Measurements from ENCODE around the gene MC1R.
"Not testable (repeated sequence)": the region's sequence is repeated elsewhere in the genome, so short reads cannot be mapped to it uniquely, and the experiment has no call there.

MC1R gene

GRCh38 chr16:89873109-89873971 lies 45.3 kb upstream of the MC1R start, which contains the start of gene TCF25:
Gene TCF25 (plus strand): TSS chr16:89873592. CDS start chr16:89873668, 76 bp downstream.
- H3K4me2 ChIP-seq = peak within 1 kb of the TSS; percentile 97
- peak within 1 kb of the TSS; percentile 67 for H2AFZ ChIP-seq (ENCODE audit: low read depth)
- H3K27me3 ChIP-seq (ENCODE audit: insufficient read depth, low read depth) = no peaks in the 10 kb centered on the region
- H3K79me2 ChIP-seq (ENCODE audit: insufficient read depth, low read depth) = peaks cover 47% of the 10 kb centered on the region
- TF ChIP-seq CTCF (conservative IDR thresholded peaks at IDR 0.05; ENCODE audit: low read depth, low read length) = no peak
- H3K9ac ChIP-seq = peak within 1 kb of the TSS; percentile 87
- peaks cover 16% of the 10 kb centered on the region; the same call in 1 of the 2 replicates for H3K36me3 ChIP-seq (ENCODE audit: insufficient read depth)
- H4K20me1 ChIP-seq (ENCODE audit: insufficient read depth) = peaks cover 7% of the 10 kb centered on the region; the same call in 1 of the 2 replicates
- peaks cover 37% of the 10 kb centered on the region for H3K4me1 ChIP-seq (ENCODE audit: low read depth, poor library complexity, severe bottlenecking)
- H3K27ac ChIP-seq = peak within 1 kb of the TSS; percentile 97
- peak within 1 kb of the TSS; percentile 47 for H3K4me3 ChIP-seq (IDR thresholded peaks at IDR 0.05; ENCODE audit: insufficient read depth, low read depth, low read length)

- peaks cover 53% of the 10 kb centered on the region for H3K79me2 ChIP-seq (ENCODE audit: insufficient read depth, low read depth)
- TF ChIP-seq CTCF (conservative IDR thresholded peaks at IDR 0.05; ENCODE audit: low read depth, low read length) = no peak
- peak overlapping the region; percentile 97 for H3K27ac ChIP-seq
These were observed 44.5 kb upstream of the MC1R start for GRCh38 chr16:89873972-89874689.

GRCh38 chr16:89879123-89879522 lies 39.5 kb upstream of the MC1R start:
- not testable (repeated sequence) for H4K20me1 ChIP-seq (ENCODE audit: insufficient read depth); H3K4me2 ChIP-seq; H3K27me3 ChIP-seq (ENCODE audit: insufficient read depth, low read depth); H3K4me3 ChIP-seq (IDR thresholded peaks at IDR 0.05; ENCODE audit: insufficient read depth, low read depth, low read length); H3K27ac ChIP-seq; H2AFZ ChIP-seq (ENCODE audit: low read depth); H3K9ac ChIP-seq
- Histone ChIP-seq H3K79me2 (ENCODE audit: insufficient read depth, low read depth) (peaks cover 80% of the 10 kb centered on the region), H3K4me1 (ENCODE audit: low read depth, poor library complexity, severe bottlenecking) (peaks cover 61% of the 10 kb centered on the region), H3K36me3 (ENCODE audit: insufficient read depth) (peaks cover 22% of the 10 kb centered on the region; the same call in 1 of the 2 replicates)

More at GRCh38 chr16:89873972-89874689, 44.5 kb upstream of the MC1R start:
- Histone ChIP-seq H3K27me3 (ENCODE audit: insufficient read depth, low read depth) (no peaks in the 10 kb centered on the region), H2AFZ (ENCODE audit: low read depth) (no peak overlapping the region), H4K20me1 (ENCODE audit: insufficient read depth) (peaks cover 7% of the 10 kb centered on the region; the same call in 1 of the 2 replicates), H3K36me3 (ENCODE audit: insufficient read depth) (peaks cover 16% of the 10 kb centered on the region; the same call in 1 of the 2 replicates), H3K4me2 (peak overlapping the region; percentile 74), H3K9ac (peak overlapping the region; percentile 87; the same call in 1 of the 2 replicates), H3K4me1 (ENCODE audit: low read depth, poor library complexity, severe bottlenecking) (peaks cover 45% of the 10 kb centered on the region), H3K4me3 (IDR thresholded peaks at IDR 0.05; ENCODE audit: insufficient read depth, low read depth, low read length) (no peak overlapping the region)

- Histone ChIP-seq H3K4me3 (IDR thresholded peaks at IDR 0.05; ENCODE audit: insufficient read depth, low read depth, low read length) (no peak overlapping the region), H3K27ac (peak overlapping the region; percentile 71), H4K20me1 (ENCODE audit: insufficient read depth) (no peaks in the 10 kb centered on the region), H2AFZ (ENCODE audit: low read depth) (no peak overlapping the region), H3K4me2 (peak overlapping the region; percentile 90), H3K79me2 (ENCODE audit: insufficient read depth, low read depth) (peaks cover 66% of the 10 kb centered on the region), H3K27me3 (ENCODE audit: insufficient read depth, low read depth) (no peaks in the 10 kb centered on the region), H3K4me1 (ENCODE audit: low read depth, poor library complexity, severe bottlenecking) (peaks cover 50% of the 10 kb centered on the region), H3K9ac (peak overlapping the region; percentile 46; the same call in 1 of the 2 replicates), H3K36me3 (ENCODE audit: insufficient read depth) (peaks cover 21% of the 10 kb centered on the region; the same call in 1 of the 2 replicates)
- no peak for TF ChIP-seq CTCF (conservative IDR thresholded peaks at IDR 0.05; ENCODE audit: low read depth, low read length)
These were observed 37.9 kb upstream of the MC1R start for GRCh38 chr16:89880477-89881367.
